Measurements from ENCODE around the gene CNOT8.

DNA sequence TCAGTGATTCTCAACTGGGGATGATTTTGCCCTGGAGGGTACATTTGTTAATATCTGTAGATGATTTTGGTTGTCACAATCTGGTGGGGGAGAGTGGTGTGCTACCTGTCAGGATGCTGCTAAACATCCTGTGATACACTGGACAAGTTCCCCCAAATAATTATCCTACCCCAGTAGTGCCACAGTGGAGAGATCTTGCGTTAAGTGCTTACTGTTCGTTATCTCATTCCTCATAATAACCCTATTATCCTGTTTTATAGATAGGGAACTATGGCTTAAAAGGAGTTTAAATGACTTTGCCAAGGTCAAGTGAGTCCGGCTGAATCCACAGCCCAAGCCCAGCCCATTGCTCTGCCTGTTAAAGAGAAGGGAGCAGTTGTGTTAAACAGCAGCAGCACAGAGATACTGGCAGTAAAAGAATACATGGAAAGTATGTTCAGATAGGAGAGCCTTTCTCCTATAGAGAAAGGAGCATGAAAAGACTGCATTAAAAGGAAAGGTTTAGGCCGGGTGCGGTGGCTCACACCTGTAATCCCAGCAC is 15.4 kb downstream of the CNOT8 start:
- TF ChIP-seq, protein P1, sequence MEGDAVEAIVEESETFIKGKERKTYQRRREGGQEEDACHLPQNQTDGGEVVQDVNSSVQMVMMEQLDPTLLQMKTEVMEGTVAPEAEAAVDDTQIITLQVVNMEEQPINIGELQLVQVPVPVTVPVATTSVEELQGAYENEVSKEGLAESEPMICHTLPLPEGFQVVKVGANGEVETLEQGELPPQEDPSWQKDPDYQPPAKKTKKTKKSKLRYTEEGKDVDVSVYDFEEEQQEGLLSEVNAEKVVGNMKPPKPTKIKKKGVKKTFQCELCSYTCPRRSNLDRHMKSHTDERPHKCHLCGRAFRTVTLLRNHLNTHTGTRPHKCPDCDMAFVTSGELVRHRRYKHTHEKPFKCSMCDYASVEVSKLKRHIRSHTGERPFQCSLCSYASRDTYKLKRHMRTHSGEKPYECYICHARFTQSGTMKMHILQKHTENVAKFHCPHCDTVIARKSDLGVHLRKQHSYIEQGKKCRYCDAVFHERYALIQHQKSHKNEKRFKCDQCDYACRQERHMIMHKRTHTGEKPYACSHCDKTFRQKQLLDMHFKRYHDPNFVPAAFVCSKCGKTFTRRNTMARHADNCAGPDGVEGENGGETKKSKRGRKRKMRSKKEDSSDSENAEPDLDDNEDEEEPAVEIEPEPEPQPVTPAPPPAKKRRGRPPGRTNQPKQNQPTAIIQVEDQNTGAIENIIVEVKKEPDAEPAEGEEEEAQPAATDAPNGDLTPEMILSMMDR (IDR thresholded peaks at IDR 0.05): no peak
- TF ChIP-seq, protein P2, sequence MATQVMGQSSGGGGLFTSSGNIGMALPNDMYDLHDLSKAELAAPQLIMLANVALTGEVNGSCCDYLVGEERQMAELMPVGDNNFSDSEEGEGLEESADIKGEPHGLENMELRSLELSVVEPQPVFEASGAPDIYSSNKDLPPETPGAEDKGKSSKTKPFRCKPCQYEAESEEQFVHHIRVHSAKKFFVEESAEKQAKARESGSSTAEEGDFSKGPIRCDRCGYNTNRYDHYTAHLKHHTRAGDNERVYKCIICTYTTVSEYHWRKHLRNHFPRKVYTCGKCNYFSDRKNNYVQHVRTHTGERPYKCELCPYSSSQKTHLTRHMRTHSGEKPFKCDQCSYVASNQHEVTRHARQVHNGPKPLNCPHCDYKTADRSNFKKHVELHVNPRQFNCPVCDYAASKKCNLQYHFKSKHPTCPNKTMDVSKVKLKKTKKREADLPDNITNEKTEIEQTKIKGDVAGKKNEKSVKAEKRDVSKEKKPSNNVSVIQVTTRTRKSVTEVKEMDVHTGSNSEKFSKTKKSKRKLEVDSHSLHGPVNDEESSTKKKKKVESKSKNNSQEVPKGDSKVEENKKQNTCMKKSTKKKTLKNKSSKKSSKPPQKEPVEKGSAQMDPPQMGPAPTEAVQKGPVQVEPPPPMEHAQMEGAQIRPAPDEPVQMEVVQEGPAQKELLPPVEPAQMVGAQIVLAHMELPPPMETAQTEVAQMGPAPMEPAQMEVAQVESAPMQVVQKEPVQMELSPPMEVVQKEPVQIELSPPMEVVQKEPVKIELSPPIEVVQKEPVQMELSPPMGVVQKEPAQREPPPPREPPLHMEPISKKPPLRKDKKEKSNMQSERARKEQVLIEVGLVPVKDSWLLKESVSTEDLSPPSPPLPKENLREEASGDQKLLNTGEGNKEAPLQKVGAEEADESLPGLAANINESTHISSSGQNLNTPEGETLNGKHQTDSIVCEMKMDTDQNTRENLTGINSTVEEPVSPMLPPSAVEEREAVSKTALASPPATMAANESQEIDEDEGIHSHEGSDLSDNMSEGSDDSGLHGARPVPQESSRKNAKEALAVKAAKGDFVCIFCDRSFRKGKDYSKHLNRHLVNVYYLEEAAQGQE (IDR thresholded peaks at IDR 0.05; ENCODE audit: insufficient read depth in 1 of 2, low read depth in 2 of 2, low read length in 1 of 2): no peak

All from Panc1 (cell line).